ENCODE results near the gene CCDC187.
"Not testable (repeated sequence)": the region's sequence is repeated elsewhere in the genome, so short reads cannot be mapped to it uniquely, and the experiment has no call there.

CCDC187 gene

DNA sequence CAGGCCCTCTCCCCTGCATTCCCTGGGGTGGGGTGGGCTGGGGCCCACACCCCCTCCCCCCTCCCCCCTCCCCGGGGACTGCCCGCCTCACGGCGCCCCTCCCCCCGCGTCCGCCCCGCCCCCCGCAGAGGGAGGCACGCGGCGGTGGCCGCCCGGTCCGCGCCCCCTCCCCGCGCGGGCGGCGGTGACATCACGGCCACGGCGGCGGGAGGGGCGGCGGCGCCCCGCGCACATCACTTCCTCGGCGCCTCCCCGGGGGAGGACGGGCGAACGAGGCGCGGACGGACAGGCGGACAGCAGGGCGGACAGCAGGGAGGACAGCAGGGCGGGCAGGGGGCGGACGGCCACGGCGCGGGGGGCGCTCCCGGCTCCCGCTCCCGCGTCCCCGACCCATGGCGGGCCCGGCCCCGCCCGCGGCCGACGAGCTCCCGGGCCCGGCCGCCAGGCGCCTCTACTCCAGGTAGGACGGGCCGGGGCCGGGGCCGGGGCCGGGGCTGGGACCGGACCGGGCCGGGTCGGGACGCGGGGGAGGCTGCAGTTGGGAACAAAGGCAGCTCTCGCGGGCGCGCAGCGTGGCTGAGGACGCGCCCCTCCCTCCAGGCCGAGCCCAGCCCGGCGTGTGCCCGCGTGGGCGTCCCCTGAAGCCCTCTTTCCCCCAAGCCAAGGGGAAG is 23.5 kb upstream of the CCDC187 start, which contains the start of gene GPSM1:
Gene GPSM1, plus strand, starts transcription at position 236 of the 671 bp plus-strand sequence. Its CDS starts 157 bp downstream, at position 393.
- Histone ChIP-seq H3K4me3 (ENCODE audit: low read length in 2 of 2) (peak within 1 kb of the TSS; percentile 30 to 57), H3K36me3 (ENCODE audit: control insufficient read depth in 2 of 2, insufficient read depth in 2 of 2, low read length in 2 of 2) (no peaks in the 10 kb centered on the region), H3K27me3 (ENCODE audit: control insufficient read depth in 2 of 2, insufficient read depth in 2 of 2, low read length in 2 of 2) (peaks cover 4 to 19% of the 10 kb centered on the region in 2 donors), H3K27ac (ENCODE audit: low read depth in 2 of 2, low read length in 2 of 2) (peak within 1 kb of the TSS; percentile 15 to 70), H3K9ac (ENCODE audit: low read depth in 1 of 2, low read length in 2 of 2) (peak within 1 kb of the TSS; percentile 14 to 34), H3K9me3 (ENCODE audit: control insufficient read depth in 2 of 2, low read length in 2 of 2) (no peaks in the 10 kb centered on the region), H3K4me1 (ENCODE audit: control insufficient read depth in 2 of 2, insufficient read depth in 2 of 2, low read length in 2 of 2) (peaks cover 6 to 11% of the 10 kb centered on the region in 2 donors)

DNA sequence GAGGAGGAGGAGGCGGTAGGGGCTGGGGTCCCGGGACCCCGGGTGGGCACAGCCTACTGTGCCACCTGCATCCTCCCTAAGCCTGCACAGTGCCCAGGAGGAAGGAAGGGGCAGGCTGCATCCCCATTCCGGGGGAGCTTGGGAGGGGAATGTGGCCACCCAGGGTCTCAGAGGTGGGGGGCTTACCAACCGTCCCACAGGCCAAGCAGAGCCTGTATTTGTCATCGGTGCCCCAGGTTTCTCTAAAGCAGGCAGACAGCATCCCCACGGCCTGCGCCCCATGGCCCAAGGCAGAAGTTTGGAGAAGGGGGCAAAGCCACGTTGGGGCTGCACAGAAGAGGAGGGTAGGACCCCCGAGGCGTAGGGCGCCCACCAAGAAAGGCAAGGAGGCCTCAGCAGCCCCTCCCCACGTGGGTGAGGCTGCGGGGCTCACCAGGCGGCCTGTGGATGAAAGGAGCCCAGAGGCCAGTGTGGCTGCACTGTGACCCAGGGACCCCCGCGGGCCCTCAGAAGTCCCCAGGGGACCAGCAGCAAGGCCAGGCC is 22.9 kb upstream of the CCDC187 start:
- H3K9ac ChIP-seq (ENCODE audit: low read depth in 1 of 2, low read length in 2 of 2): peak overlapping the region in 1 of 2 donors; percentile 14
- peak overlapping the region in 1 of 2 donors; percentile 26 for H3K4me3 ChIP-seq (ENCODE audit: low read length in 2 of 2)
- peaks cover 4 to 19% of the 10 kb centered on the region in 2 donors for H3K27me3 ChIP-seq (ENCODE audit: control insufficient read depth in 2 of 2, insufficient read depth in 2 of 2, low read length in 2 of 2)
- H3K36me3 ChIP-seq (ENCODE audit: control insufficient read depth in 2 of 2, insufficient read depth in 2 of 2, low read length in 2 of 2): no peaks in the 10 kb centered on the region
- H3K27ac ChIP-seq (ENCODE audit: low read depth in 2 of 2, low read length in 2 of 2): peak overlapping the region; percentile 15 to 70
- H3K4me1 ChIP-seq (ENCODE audit: control insufficient read depth in 2 of 2, insufficient read depth in 2 of 2, low read length in 2 of 2): peaks cover 6 to 11% of the 10 kb centered on the region in 2 donors
- no peaks in the 10 kb centered on the region for H3K9me3 ChIP-seq (ENCODE audit: control insufficient read depth in 2 of 2, low read length in 2 of 2)

DNA sequence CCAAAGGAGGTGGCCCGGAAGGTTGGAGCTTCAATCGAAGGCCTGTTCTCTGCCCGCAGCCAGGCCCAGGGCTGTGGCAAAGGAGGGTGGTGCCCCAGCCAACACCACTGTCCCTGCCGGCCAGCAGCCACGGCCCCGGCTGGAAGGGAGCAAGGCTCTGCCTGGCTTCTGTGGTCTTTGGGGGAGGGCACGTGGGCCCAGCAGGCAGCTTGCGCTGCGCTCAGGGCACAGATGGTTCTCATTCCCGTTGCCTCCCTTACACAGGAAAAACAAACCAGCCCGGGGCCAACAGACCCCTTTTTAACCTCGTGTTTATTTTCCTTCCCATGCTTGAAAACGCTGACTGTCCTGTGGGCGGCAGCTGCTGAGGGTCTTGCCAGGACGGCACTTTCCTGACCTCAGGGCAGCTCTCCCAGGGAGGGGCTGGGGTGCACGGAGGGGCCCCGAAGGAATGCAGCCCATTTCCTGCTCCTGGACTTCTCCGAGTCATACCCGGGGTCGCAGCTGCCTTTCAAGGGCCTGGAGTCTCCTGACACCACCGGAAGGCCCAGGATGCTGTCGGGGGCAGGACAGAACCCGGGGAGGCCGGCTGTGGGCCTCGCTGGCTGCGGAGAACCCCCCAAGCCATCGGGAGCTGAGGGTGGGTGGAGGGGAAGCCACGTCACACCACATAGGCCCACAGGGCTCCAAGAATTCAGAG is 22.3 kb upstream of the CCDC187 start:
- no peaks in the 10 kb centered on the region for H3K9me3 ChIP-seq (ENCODE audit: control insufficient read depth in 2 of 2, low read length in 2 of 2)
- H3K27me3 ChIP-seq (ENCODE audit: control insufficient read depth in 2 of 2, insufficient read depth in 2 of 2, low read length in 2 of 2): peaks cover 4 to 19% of the 10 kb centered on the region in 2 donors
- no peak overlapping the region for H3K9ac ChIP-seq (ENCODE audit: low read depth in 1 of 2, low read length in 2 of 2)
- no peaks in the 10 kb centered on the region for H3K36me3 ChIP-seq (ENCODE audit: control insufficient read depth in 2 of 2, insufficient read depth in 2 of 2, low read length in 2 of 2)
- H3K4me1 ChIP-seq (ENCODE audit: control insufficient read depth in 2 of 2, insufficient read depth in 2 of 2, low read length in 2 of 2): peaks cover 6 to 11% of the 10 kb centered on the region in 2 donors
- no peak overlapping the region for H3K4me3 ChIP-seq (ENCODE audit: low read length in 2 of 2)
- H3K27ac ChIP-seq (ENCODE audit: low read depth in 2 of 2, low read length in 2 of 2): peak overlapping the region; percentile 15 to 70

DNA sequence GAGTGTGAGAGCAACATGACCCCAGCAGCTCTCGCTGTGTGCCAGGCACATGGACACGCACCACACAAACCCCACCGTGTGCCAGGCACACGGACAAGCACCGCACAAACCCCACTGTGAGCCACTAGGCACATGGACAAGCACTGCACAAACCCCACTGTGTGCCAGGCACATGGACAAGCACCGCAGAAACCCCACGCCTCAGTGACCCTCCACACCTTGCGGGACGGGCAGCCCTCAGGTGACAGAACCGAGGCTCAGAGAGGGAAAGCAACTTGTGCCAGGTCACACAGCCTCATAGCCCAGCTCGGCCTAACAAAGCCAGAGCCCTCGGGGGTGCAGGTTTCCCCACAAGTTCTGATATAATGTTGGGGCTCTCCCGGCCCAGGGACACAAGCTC is 21.5 kb upstream of the CCDC187 start:
- Histone ChIP-seq H3K9ac (ENCODE audit: low read depth in 1 of 2, low read length in 2 of 2) (no peak overlapping the region), H3K4me1 (ENCODE audit: control insufficient read depth in 2 of 2, insufficient read depth in 2 of 2, low read length in 2 of 2) (peaks cover 6 to 11% of the 10 kb centered on the region in 2 donors), H3K9me3 (ENCODE audit: control insufficient read depth in 2 of 2, low read length in 2 of 2) (no peaks in the 10 kb centered on the region), H3K36me3 (ENCODE audit: control insufficient read depth in 2 of 2, insufficient read depth in 2 of 2, low read length in 2 of 2) (no peaks in the 10 kb centered on the region), H3K27me3 (ENCODE audit: control insufficient read depth in 2 of 2, insufficient read depth in 2 of 2, low read length in 2 of 2) (peaks cover 4 to 19% of the 10 kb centered on the region in 2 donors), H3K4me3 (ENCODE audit: low read length in 2 of 2) (no peak overlapping the region), H3K27ac (ENCODE audit: low read depth in 2 of 2, low read length in 2 of 2) (no peak overlapping the region)

DNA sequence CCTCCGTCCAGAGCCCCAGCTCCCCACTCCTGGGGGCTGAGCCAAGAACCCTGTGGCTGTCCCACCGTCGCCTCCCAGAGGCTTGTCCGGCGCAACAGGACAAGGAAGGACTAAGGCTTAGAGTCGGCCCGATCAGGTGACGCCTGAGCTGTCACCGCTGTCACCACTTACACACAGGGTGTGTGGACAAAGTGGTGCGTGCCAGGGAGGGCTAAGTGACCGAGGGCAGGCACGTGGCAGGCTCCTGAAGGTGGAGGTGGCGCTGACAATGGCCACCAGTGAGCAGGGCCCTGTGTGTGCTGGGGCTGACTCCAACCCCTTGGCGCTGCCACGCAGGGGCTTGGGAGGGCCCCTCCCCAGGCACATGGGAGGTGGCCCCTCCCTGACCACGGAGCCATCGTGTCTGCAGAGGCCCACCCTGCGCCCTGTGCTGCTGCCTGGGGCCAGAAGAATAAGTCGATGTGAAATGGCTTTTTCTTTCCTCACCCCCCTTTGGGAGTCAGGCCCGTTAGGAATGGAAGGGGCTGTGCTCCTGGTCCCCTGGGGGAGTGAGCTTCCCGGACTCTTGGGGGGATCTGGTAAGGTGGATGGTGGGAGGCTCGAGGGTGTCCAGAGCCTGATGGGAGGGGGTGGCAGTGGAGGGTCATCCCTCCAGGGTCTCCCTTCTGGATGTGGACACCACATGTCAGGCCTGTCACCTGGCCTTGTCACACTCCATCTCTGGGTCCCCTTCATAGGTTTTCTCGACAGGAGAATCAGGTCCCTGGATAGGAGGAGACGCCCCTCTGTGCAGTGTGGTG is 20.8 kb upstream of the CCDC187 start:
- Histone ChIP-seq H3K27ac (ENCODE audit: low read depth in 2 of 2, low read length in 2 of 2) (no peak overlapping the region), H3K9ac (ENCODE audit: low read depth in 1 of 2, low read length in 2 of 2) (no peak overlapping the region), H3K36me3 (ENCODE audit: control insufficient read depth in 2 of 2, insufficient read depth in 2 of 2, low read length in 2 of 2) (no peaks in the 10 kb centered on the region), H3K9me3 (ENCODE audit: control insufficient read depth in 2 of 2, low read length in 2 of 2) (no peaks in the 10 kb centered on the region), H3K4me1 (ENCODE audit: control insufficient read depth in 2 of 2, insufficient read depth in 2 of 2, low read length in 2 of 2) (peaks cover 6 to 11% of the 10 kb centered on the region in 2 donors), H3K27me3 (ENCODE audit: control insufficient read depth in 2 of 2, insufficient read depth in 2 of 2, low read length in 2 of 2) (peaks cover 4 to 19% of the 10 kb centered on the region in 2 donors), H3K4me3 (ENCODE audit: low read length in 2 of 2) (no peak overlapping the region)

DNA sequence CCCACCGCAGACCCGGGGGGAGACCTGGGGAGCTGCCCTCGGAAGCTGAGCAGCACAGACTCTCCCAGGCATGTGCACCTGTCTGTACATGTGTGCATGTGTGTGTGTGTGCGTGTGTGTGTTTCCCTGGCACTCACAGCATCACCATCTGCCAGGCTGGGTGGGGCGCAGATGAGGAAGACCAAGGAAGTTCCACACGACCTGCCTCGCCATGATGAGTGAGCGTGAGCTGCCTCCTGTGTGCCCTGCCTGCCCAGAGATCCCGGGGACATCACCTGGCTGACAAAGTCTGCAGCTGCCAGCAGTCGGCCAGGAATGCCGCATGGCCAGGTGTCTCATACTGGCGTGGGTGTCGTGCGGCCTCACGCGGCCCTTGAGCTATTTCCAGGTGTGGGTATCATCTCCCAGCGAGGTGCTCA is 19.5 kb upstream of the CCDC187 start:
- Histone ChIP-seq H3K4me1 (ENCODE audit: control insufficient read depth in 2 of 2, insufficient read depth in 2 of 2, low read length in 2 of 2) (peaks cover 6 to 10% of the 10 kb centered on the region in 2 donors), H3K36me3 (ENCODE audit: control insufficient read depth in 2 of 2, insufficient read depth in 2 of 2, low read length in 2 of 2) (no peaks in the 10 kb centered on the region), H3K27ac (ENCODE audit: low read depth in 2 of 2, low read length in 2 of 2) (no peak overlapping the region), H3K27me3 (ENCODE audit: control insufficient read depth in 2 of 2, insufficient read depth in 2 of 2, low read length in 2 of 2) (peaks cover 4 to 19% of the 10 kb centered on the region in 2 donors), H3K9ac (ENCODE audit: low read depth in 1 of 2, low read length in 2 of 2) (no peak overlapping the region), H3K4me3 (ENCODE audit: low read length in 2 of 2) (no peak overlapping the region), H3K9me3 (ENCODE audit: control insufficient read depth in 2 of 2, low read length in 2 of 2) (no peaks in the 10 kb centered on the region)

DNA sequence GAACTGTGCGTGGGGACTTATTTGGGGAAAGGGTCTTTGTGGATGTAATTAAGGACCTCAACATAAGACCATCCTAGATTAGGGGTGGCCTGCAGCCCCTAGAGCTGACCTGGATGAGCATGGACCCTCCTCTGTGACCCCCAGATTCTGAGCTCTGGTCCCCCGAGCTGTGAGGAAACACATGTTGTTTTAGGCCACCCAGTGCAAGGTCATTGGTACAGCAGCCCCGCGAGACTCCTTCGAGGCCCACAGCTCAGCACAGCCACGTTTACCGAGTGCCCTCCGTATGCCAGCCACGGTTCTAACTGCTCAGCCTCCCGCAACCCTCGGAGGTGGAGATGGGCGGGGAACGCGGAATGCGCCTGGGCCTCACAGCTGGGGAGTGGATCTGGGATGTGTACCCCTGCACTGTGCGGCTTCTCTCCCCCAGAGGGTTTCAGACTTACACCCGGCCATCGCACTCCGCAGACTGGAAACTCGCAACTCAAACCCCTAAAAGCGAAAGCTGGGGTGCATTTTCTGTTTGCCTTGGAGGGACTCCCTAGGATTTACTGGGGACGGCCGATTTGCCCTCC is 18.9 kb upstream of the CCDC187 start:
- Histone ChIP-seq H3K9ac (ENCODE audit: low read depth in 1 of 2, low read length in 2 of 2) (no peak overlapping the region), H3K27ac (ENCODE audit: low read depth in 2 of 2, low read length in 2 of 2) (no peak overlapping the region), H3K4me3 (ENCODE audit: low read length in 2 of 2) (no peak overlapping the region), H3K36me3 (ENCODE audit: control insufficient read depth in 2 of 2, insufficient read depth in 2 of 2, low read length in 2 of 2) (no peaks in the 10 kb centered on the region), H3K4me1 (ENCODE audit: control insufficient read depth in 2 of 2, insufficient read depth in 2 of 2, low read length in 2 of 2) (peaks cover 5 to 6% of the 10 kb centered on the region in 2 donors), H3K27me3 (ENCODE audit: control insufficient read depth in 2 of 2, insufficient read depth in 2 of 2, low read length in 2 of 2) (peaks cover 0 to 14% of the 10 kb centered on the region in 2 donors), H3K9me3 (ENCODE audit: control insufficient read depth in 2 of 2, low read length in 2 of 2) (no peaks in the 10 kb centered on the region)

DNA sequence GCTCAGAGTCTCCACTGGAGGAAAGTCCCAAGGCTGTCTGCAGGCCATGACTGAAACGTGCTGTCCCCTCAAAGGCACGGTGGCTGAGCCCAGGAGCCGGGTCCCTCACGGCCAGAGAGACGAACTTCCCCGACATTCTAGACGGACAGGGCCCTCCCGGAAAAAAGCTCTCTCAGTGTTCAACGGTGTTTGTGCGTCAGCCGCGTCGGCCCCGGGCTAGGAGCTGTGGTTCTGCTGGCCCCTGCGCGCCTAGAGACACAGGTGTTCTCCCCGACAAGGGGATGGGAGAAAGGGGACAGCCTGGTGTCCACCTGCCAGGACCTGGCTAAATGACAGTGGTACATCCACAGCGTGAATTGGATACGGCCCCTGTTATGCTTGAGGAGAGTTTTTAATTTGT is 17.7 kb upstream of the CCDC187 start:
- H3K27ac ChIP-seq (ENCODE audit: low read depth in 2 of 2, low read length in 2 of 2): no peak overlapping the region
- peaks cover under 1 to 2% of the 10 kb centered on the region in 2 donors for H3K4me1 ChIP-seq (ENCODE audit: control insufficient read depth in 2 of 2, insufficient read depth in 2 of 2, low read length in 2 of 2)
- no peak overlapping the region for H3K4me3 ChIP-seq (ENCODE audit: low read length in 2 of 2)
- H3K36me3 ChIP-seq (ENCODE audit: control insufficient read depth in 2 of 2, insufficient read depth in 2 of 2, low read length in 2 of 2): no peaks in the 10 kb centered on the region
- no peaks in the 10 kb centered on the region for H3K9me3 ChIP-seq (ENCODE audit: control insufficient read depth in 2 of 2, low read length in 2 of 2)
- peaks cover 0 to 9% of the 10 kb centered on the region in 2 donors for H3K27me3 ChIP-seq (ENCODE audit: control insufficient read depth in 2 of 2, insufficient read depth in 2 of 2, low read length in 2 of 2)
- no peak overlapping the region for H3K9ac ChIP-seq (ENCODE audit: low read depth in 1 of 2, low read length in 2 of 2)

DNA sequence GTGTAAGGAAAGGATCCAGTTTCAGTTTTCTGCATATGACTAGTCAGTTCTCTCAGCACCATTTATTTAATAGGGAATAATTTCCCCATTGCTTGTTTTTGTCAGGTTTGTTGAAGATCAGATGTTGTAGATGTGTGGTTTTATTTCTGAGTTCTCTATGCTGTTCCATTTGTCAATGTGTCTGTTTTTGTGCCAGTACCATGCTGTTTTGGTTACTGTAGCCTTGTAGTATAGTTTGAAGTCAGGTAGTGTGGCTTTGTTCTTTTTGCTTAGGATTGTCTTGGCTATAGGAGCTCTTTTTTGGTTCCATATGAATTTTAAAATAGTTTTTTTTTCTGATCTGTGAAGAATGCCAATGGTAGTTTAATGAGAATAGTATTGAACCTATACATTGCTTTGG is 17.1 kb upstream of the CCDC187 start:
- not testable (repeated sequence) for H3K4me3 ChIP-seq (ENCODE audit: low read length in 2 of 2); H3K36me3 ChIP-seq (ENCODE audit: control insufficient read depth in 2 of 2, insufficient read depth in 2 of 2, low read length in 2 of 2); H3K27me3 ChIP-seq (ENCODE audit: control insufficient read depth in 2 of 2, insufficient read depth in 2 of 2, low read length in 2 of 2); H3K27ac ChIP-seq (ENCODE audit: low read depth in 2 of 2, low read length in 2 of 2); H3K9me3 ChIP-seq (ENCODE audit: control insufficient read depth in 2 of 2, low read length in 2 of 2); H3K4me1 ChIP-seq (ENCODE audit: control insufficient read depth in 2 of 2, insufficient read depth in 2 of 2, low read length in 2 of 2); H3K9ac ChIP-seq (ENCODE audit: low read depth in 1 of 2, low read length in 2 of 2)
